HuH-7 (cell line): ENCODE data around the gene CYSTM1.

Experiments
- DNase-seq: peaks from one replicate; pipeline ENCODE4 v3.0.0; 2011; ENCODE audit warnings: low spot score

CYSTM1 gene

GRCh38 chr5:140236891-140237598 lies 62.1 kb downstream of the CYSTM1 start:
- DNase-seq, result no peak

GRCh38 chr5:140238756-140239155 lies 63.8 kb downstream of the CYSTM1 start:
- DNase-seq, result no peak

GRCh38 chr5:140239461-140239860 lies 64.5 kb downstream of the CYSTM1 start:
- no peak for DNase-seq

GRCh38 chr5:140239939-140240700 lies 65.1 kb downstream of the CYSTM1 start:
- peak; percentile 63 for DNase-seq

- peak; percentile 46 for DNase-seq
Measured at GRCh38 chr5:140240987-140241706, 66.2 kb downstream of the CYSTM1 start.

- DNase-seq, result no peak
Measured at GRCh38 chr5:140242099-140242498, 67.1 kb downstream of the CYSTM1 start.

- no peak for DNase-seq
Measured at GRCh38 chr5:140242890-140243585, 68.0 kb downstream of the CYSTM1 start.

GRCh38 chr5:140243706-140244250 lies 68.8 kb downstream of the CYSTM1 start:
- DNase-seq, result no peak

GRCh38 chr5:140244525-140245025 lies 69.6 kb downstream of the CYSTM1 start:
- DNase-seq, result peak; percentile 70

- DNase-seq, result no peak
Measured at GRCh38 chr5:140245341-140245740, 70.4 kb downstream of the CYSTM1 start.

GRCh38 chr5:140245926-140246325 lies 70.9 kb downstream of the CYSTM1 start:
- no peak for DNase-seq

- no peak for DNase-seq
Measured at GRCh38 chr5:140246378-140247122, 71.6 kb downstream of the CYSTM1 start.

- no peak for DNase-seq
Measured at GRCh38 chr5:140248414-140248813, 73.4 kb downstream of the CYSTM1 start.

GRCh38 chr5:140249536-140249935 lies 74.5 kb downstream of the CYSTM1 start:
- no peak for DNase-seq

GRCh38 chr5:140250386-140250785 lies 75.4 kb downstream of the CYSTM1 start:
- DNase-seq, result no peak

GRCh38 chr5:140251527-140251973 lies 76.6 kb downstream of the CYSTM1 start:
- no peak for DNase-seq

- no peak for DNase-seq
Measured at GRCh38 chr5:140252470-140253126, 77.6 kb downstream of the CYSTM1 start.

- DNase-seq, result no peak
Measured at GRCh38 chr5:140253985-140254384, 79.0 kb downstream of the CYSTM1 start.

- no peak for DNase-seq
Measured at GRCh38 chr5:140255460-140256157, 80.6 kb downstream of the CYSTM1 start.

- no peak for DNase-seq
Measured at GRCh38 chr5:140256726-140257125, 81.7 kb downstream of the CYSTM1 start.
